ENCODE data around the gene ZBED1. TPM values are rescaled to one million over a fixed set of nuclear protein-coding genes. Genes with fewer than 3 reads are reported as not detected.

Gene ZBED1
- polyA plus RNA-seq, 1 experiment, result 23.0 TPM

DNA sequence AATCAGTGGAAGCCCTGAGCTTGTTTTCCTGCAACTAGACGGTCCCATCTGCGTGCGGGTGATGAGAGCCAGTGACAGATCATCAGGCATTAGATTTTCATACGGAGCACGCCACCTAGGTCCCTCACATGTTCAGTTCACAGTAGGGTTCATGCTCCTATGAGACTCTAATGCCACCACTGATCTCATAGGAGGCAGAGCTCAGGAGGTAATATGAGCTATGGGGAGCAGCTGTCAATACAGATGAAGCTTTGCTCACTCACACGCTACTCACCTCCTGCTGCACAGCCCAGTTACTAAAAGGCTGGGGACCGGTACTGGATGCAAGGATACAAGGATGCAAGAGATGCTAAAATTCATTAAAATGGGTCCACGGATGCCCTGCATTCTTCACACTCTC is 61.2 kb downstream of the ZBED1 start:
- CTCF ChIA-PET, result no interaction called here

More for the DNA sequence above, 61.2 kb downstream of the ZBED1 start:
- H3K27ac ChIP-seq (ENCODE audit: low read depth, low read length), result peak overlapping the region; percentile 39
- TF ChIP-seq CTCF (IDR thresholded peaks at IDR 0.05; ENCODE audit: low read depth, low read length), result no peak
- POLR2A ChIA-PET, result no interaction called here
- peaks cover 10% of the 10 kb centered on the region; the same call in 1 of the 2 replicates for H3K9me3 ChIP-seq (ENCODE audit: control insufficient read depth, insufficient read depth, low read length)
- H3K27me3 ChIP-seq (ENCODE audit: control insufficient read depth, insufficient read depth, low read length), result no peaks in the 10 kb centered on the region
- H3K4me3 ChIP-seq (ENCODE audit: low read depth, low read length), result no peak overlapping the region
- no peak for DNase-seq (ENCODE audit: low read depth, low spot score)

Other genes with a start within 250 kb of the ZBED1 start
- 43.2 and 47.9 TPM in 2 replicates for gene DHRSX, start within 50 bp of the ZBED1 start, polyA plus RNA-seq (2011; rRNA removed)
- gene CD99, start 190.3 kb upstream of the ZBED1 start, polyA plus RNA-seq (2011; rRNA removed), result 355 and 369 TPM in 2 replicates